Naive thymus-derived CD8-positive, alpha-beta T cell (primary cell): ENCODE data around the gene PRM3. TPM values are rescaled to one million over a fixed set of nuclear protein-coding genes. Genes with fewer than 3 reads are reported as not detected.
A peak's percentile ranks its signal among the peaks of the same experiment; 100 is the strongest.

Experiments used
- ATAC-seq, 2 donors: fragments of 150-1000 bp; cut with Tn5 transposase in 1 of 2; sonication (Bioruptor Pico), chemical (Tn5 transposase) in 1 of 2; 1 replicate in 1 of 2; 2 replicates in 1 of 2; pipeline ENCODE4 v1.10.0; 2021; ENCODE audit warnings: mild to moderate bottlenecking in 2 of 2, moderate library complexity in 2 of 2
- POLR2A ChIA-PET: fragments of 350-600 bp; sonication (Branson Sonifier 250); formaldehyde crosslinking; loops from one replicate; lab custom pipeline; 2021; ENCODE audit warnings: antibody characterized with exemption; lab: Charles Lee
- DNase-seq, 10 donors: peaks; one replicate each; pipeline versions ENCODE4 v3.0.0 to v3.0.0-alpha.2; 2020 to 2022
- H3K27ac Mint-ChIP-seq, 10 donors: one replicate each; pipeline ENCODE4 v1.8.0; 2020 to 2022; ENCODE audit warnings: mild to moderate bottlenecking in 10 of 10, mixed read lengths in 10 of 10, moderate library complexity in 4 of 10, inconsistent platforms in 1 of 10
- H3K27me3 Mint-ChIP-seq, 5 donors: one replicate each; pipeline ENCODE4 v1.8.0; 2021 to 2022; ENCODE audit warnings: mixed read lengths in 5 of 5
- H3K36me3 Mint-ChIP-seq, 3 donors: one replicate each; pipeline ENCODE4 v1.8.0; 2020 to 2022; ENCODE audit warnings: mixed read lengths in 3 of 3, mild to moderate bottlenecking in 2 of 3, inconsistent platforms in 1 of 3
- H3K4me1 Mint-ChIP-seq, 4 donors: one replicate each; pipeline ENCODE4 v1.8.0; 2021 to 2022; ENCODE audit warnings: mixed read lengths in 4 of 4
- H3K4me3 Mint-ChIP-seq, 10 donors: one replicate each; pipeline ENCODE4 v1.8.0; 2020 to 2022; ENCODE audit warnings: mild to moderate bottlenecking in 10 of 10, mixed read lengths in 10 of 10, moderate library complexity in 6 of 10, inconsistent platforms in 1 of 10
- H3K9me3 Mint-ChIP-seq, 9 donors: one replicate each; pipeline ENCODE4 v1.8.0; 2020 to 2022; ENCODE audit warnings: mixed read lengths in 9 of 9, mild to moderate bottlenecking in 3 of 9, inconsistent platforms in 1 of 9, moderate library complexity in 1 of 9
- polyA plus RNA-seq, 3 donors: library from polyadenylated mRNA; unstranded; fragments of 300-500 nt; fragmentation: Illumina TruSeq; gene quantifications; one replicate each; pipeline ENCODE4 v1.2.3, GENCODE V29; 2021
- total RNA-seq, 8 experiments: library from RNA in 2 of 8; stranded (reverse) in 2 of 8; gene quantifications; one replicate each; pipeline ENCODE4 v1.2.3 and lab custom pipeline; 2021 to 2026

Gene PRM3
- total and polyA plus RNA-seq, 5 experiments from 2014 or later: not detected

- DNase-seq (no peak), ATAC-seq (no peak)
- no peak overlapping the region for H3K4me3 Mint-ChIP-seq
- peaks cover 28 to 55% (median 52%) of the 10 kb centered on the region in 4 donors for H3K4me1 Mint-ChIP-seq
- POLR2A ChIA-PET: interaction anchor here (0.8 to 7.7 kb wide), 3 partner anchors 27 to 93 kb away, joined by 3 to 107 read pairs (median 4); no protein-coding TSS in a partner anchor
- no peaks in the 10 kb centered on the region for H3K27me3 Mint-ChIP-seq
- H3K9me3 Mint-ChIP-seq: no peaks in the 10 kb centered on the region
- peak overlapping the region in 5 of 10 donors; percentile 26 to 82 (median 65) for H3K27ac Mint-ChIP-seq
- H3K36me3 Mint-ChIP-seq: no peaks in the 10 kb centered on the region
Observed at GRCh38 chr16:11260596-11260966, 12.8 kb downstream of the PRM3 start.

GRCh38 chr16:11259655-11260595 is 13.5 kb downstream of the PRM3 start:
- H3K27me3 Mint-ChIP-seq: no peaks in the 10 kb centered on the region
- POLR2A ChIA-PET: interaction anchor here (0.8 to 7.7 kb wide), 5 partner anchors 26 to 94 kb away, joined by 3 to 107 read pairs (median 8); no protein-coding TSS in a partner anchor
- peak overlapping the region in 2 of 10 donors; percentile 26 to 34 for H3K4me3 Mint-ChIP-seq
- H3K4me1 Mint-ChIP-seq: peaks cover 28 to 54% (median 51%) of the 10 kb centered on the region in 4 donors
- no peak for DNase-seq
- peak overlapping the region in 9 of 10 donors; percentile 36 to 86 (median 74) for H3K27ac Mint-ChIP-seq
- H3K36me3 Mint-ChIP-seq: no peaks in the 10 kb centered on the region
- no peak for ATAC-seq
- no peaks in the 10 kb centered on the region for H3K9me3 Mint-ChIP-seq

GRCh38 chr16:11258553-11259492 is 14.6 kb downstream of the PRM3 start:
- H3K4me1 Mint-ChIP-seq: peaks cover 26 to 51% (median 46%) of the 10 kb centered on the region in 4 donors
- peak overlapping the region; percentile 68 to 91 (median 82) for H3K27ac Mint-ChIP-seq
- H3K27me3 Mint-ChIP-seq: no peaks in the 10 kb centered on the region
- H3K36me3 Mint-ChIP-seq: peaks cover 0 to under 1% (median 0%) of the 10 kb centered on the region in 3 donors
- H3K4me3 Mint-ChIP-seq: peak overlapping the region; percentile 55 to 95 (median 67)
- H3K9me3 Mint-ChIP-seq: no peaks in the 10 kb centered on the region
- ATAC-seq (peak in 1 of 2 donors; percentile 10), DNase-seq (peak in 4 of 10 donors; percentile 36 to 66 (median 54))
- POLR2A ChIA-PET: interaction anchor here (0.8 to 7.7 kb wide), 6 partner anchors 8 to 95 kb away, joined by 3 to 148 read pairs (median 63); no protein-coding TSS in a partner anchor

GRCh38 chr16:11257131-11257938 is 16.1 kb downstream of the PRM3 start:
- Mint-ChIP-seq H3K9me3 (no peaks in the 10 kb centered on the region), H3K27ac (peak overlapping the region; percentile 90 to 99 (median 95)), H3K4me3 (peak overlapping the region; percentile 90 to 98 (median 95)), H3K4me1 (peaks cover 26 to 51% (median 46%) of the 10 kb centered on the region in 4 donors), H3K36me3 (peaks cover 0 to 10% (median 3%) of the 10 kb centered on the region in 3 donors), H3K27me3 (no peaks in the 10 kb centered on the region)
- DNase-seq (peak; percentile 22 to 73 (median 44)), ATAC-seq (no peak)
- POLR2A ChIA-PET: interaction anchor here (1.2 to 7.7 kb wide), 10 partner anchors 17 to 313 kb away, joined by 3 to 148 read pairs (median 44); partner anchors contain the start of gene CLEC16A

- Mint-ChIP-seq H3K36me3 (peaks cover 0 to 16% (median 3%) of the 10 kb centered on the region in 3 donors), H3K27ac (peak overlapping the region; percentile 92 to 99 (median 98)), H3K27me3 (no peaks in the 10 kb centered on the region), H3K9me3 (no peaks in the 10 kb centered on the region), H3K4me3 (peak overlapping the region; percentile 91 to 98 (median 95)), H3K4me1 (peaks cover 30 to 56% (median 52%) of the 10 kb centered on the region in 4 donors)
- POLR2A ChIA-PET: interaction anchor here (0.6 to 7.7 kb wide), 35 partner anchors 8 to 541 kb away, joined by 3 to 148 read pairs (median 6); partner anchors contain the start of genes CLEC16A, DEXI, TNP2 and ZC3H7A
- DNase-seq (peak in 2 of 10 donors; percentile 16 to 25), ATAC-seq (no peak)
Observed at GRCh38 chr16:11256661-11257130, 16.7 kb downstream of the PRM3 start.

- ATAC-seq (peak; percentile 66), DNase-seq (peak; percentile 80 to 96 (median 90))
- Mint-ChIP-seq H3K27me3 (no peaks in the 10 kb centered on the region), H3K4me1 (peaks cover 30 to 58% (median 57%) of the 10 kb centered on the region in 4 donors), H3K4me3 (peak within 1 kb of the TSS; percentile 91 to 98 (median 95)), H3K9me3 (no peaks in the 10 kb centered on the region), H3K27ac (peak within 1 kb of the TSS; percentile 92 to 99 (median 98)), H3K36me3 (peaks cover 0 to 16% (median 3%) of the 10 kb centered on the region in 3 donors)
- POLR2A ChIA-PET: interaction anchor here (0.6 to 7.7 kb wide), 52 partner anchors 9 to 541 kb away, joined by 3 to 148 read pairs (median 5); partner anchors contain the start of genes CLEC16A, DEXI, TNP2 and ZC3H7A
Observed at GRCh38 chr16:11255737-11256660, 17.4 kb downstream of the PRM3 start, which contains the start of gene SOCS1. Gene SOCS1, minus strand, starts transcription at chr16:11256204. Its CDS starts 726 bp downstream, at chr16:11255478.

GRCh38 chr16:11254913-11255736 is 18.3 kb downstream of the PRM3 start:
- ATAC-seq: peak; percentile 49 to 58

GRCh38 chr16:11253995-11254912 is 19.2 kb downstream of the PRM3 start:
- DNase-seq: peak in 1 of 10 donors; percentile 15
- Mint-ChIP-seq H3K4me3 (peak overlapping the region; percentile 80 to 95 (median 89)), H3K27ac (peak overlapping the region; percentile 76 to 93 (median 87)), H3K9me3 (no peaks in the 10 kb centered on the region), H3K36me3 (peaks cover 0 to 16% (median 3%) of the 10 kb centered on the region in 3 donors), H3K27me3 (no peaks in the 10 kb centered on the region), H3K4me1 (peaks cover 29 to 62% (median 61%) of the 10 kb centered on the region in 4 donors)
- no peak for ATAC-seq
- POLR2A ChIA-PET: interaction anchor here (0.5 to 7.7 kb wide), 30 partner anchors 8 to 327 kb away, joined by 3 to 148 read pairs (median 5); no protein-coding TSS in a partner anchor

More at GRCh38 chr16:11254913-11255736, 18.3 kb downstream of the PRM3 start:
- Mint-ChIP-seq H3K27me3 (no peaks in the 10 kb centered on the region), H3K9me3 (no peaks in the 10 kb centered on the region), H3K4me1 (peaks cover 34 to 66% (median 64%) of the 10 kb centered on the region in 4 donors), H3K36me3 (peaks cover 0 to 16% (median 3%) of the 10 kb centered on the region in 3 donors), H3K4me3 (peak overlapping the region; percentile 75 to 95 (median 86)), H3K27ac (peak overlapping the region; percentile 77 to 94 (median 88))
- POLR2A ChIA-PET: interaction anchor here (0.5 to 7.7 kb wide), 49 partner anchors 9 to 542 kb away, joined by 3 to 148 read pairs (median 5); partner anchors contain the start of genes CLEC16A and ZC3H7A
- DNase-seq: peak; percentile 61 to 87 (median 80)
